ENCODE measurements around the gene ANKDD1A. TPM values are rescaled to one million over a fixed set of nuclear protein-coding genes. Genes with fewer than 3 reads are reported as not detected.
A peak's percentile ranks its signal among the peaks of the same experiment; 100 is the strongest.

ANKDD1A gene
- total RNA-seq, 1 donor from 2014 or later: 6.0 TPM

GRCh38 chr15:64902863-64903262 lies 8.8 kb upstream of the ANKDD1A start:
- peaks cover 13% of the 10 kb centered on the region for H3K4me1 ChIP-seq
- DNase-seq: no peak
- no peak for ATAC-seq
- TF ChIP-seq CTCF (IDR thresholded peaks at IDR 0.05): no peak
- H3K27ac ChIP-seq: no peak overlapping the region
- no peaks in the 10 kb centered on the region for H3K36me3 ChIP-seq
- intact Hi-C loops (cut with DNase I): loop anchor here (10.0 kb wide), 1 partner anchor 48 kb away; no protein-coding TSS in a partner anchor
- H3K27me3 ChIP-seq: no peaks in the 10 kb centered on the region
- peaks cover 5% of the 10 kb centered on the region for H3K9me3 ChIP-seq
- H3K4me3 ChIP-seq: no peak overlapping the region

- DNase-seq: no peak
- TF ChIP-seq CTCF (IDR thresholded peaks at IDR 0.05): no peak
- H3K4me1 ChIP-seq: peaks cover 9% of the 10 kb centered on the region
- ATAC-seq: no peak
- intact Hi-C loops (cut with DNase I): loop anchor here (10.0 kb wide), 1 partner anchor 49 kb away; no protein-coding TSS in a partner anchor
- no peak overlapping the region for H3K27ac ChIP-seq
- H3K36me3 ChIP-seq: no peaks in the 10 kb centered on the region
- H3K4me3 ChIP-seq: no peak overlapping the region
- H3K9me3 ChIP-seq: peaks cover 5% of the 10 kb centered on the region
- no peaks in the 10 kb centered on the region for H3K27me3 ChIP-seq
Observed at GRCh38 chr15:64903326-64903950, 8.3 kb upstream of the ANKDD1A start.

DNA sequence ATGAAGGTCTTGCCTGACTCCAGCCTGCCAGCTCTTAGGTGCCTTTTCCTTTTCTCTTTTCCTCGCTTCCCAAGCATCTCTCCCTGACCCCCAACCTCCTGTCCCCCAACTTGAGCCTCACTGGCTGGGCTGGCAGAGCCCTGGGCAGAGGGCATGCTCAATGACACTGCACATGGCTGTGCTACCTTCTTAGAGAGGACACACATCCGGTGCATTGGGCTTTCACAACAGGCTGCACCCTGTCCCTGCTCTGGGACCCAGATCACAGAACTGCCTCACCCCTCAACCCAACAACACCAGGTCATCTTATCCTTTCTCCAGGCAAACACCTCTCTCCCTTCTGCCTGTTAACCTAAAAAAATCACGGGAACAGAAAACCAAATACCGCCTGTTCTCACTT lies 7.5 kb upstream of the ANKDD1A start:
- no peak overlapping the region for H3K4me3 ChIP-seq
- no peak for TF ChIP-seq CTCF (IDR thresholded peaks at IDR 0.05)
- DNase-seq (no peak), ATAC-seq (no peak)
- no peaks in the 10 kb centered on the region for H3K36me3 ChIP-seq
- no peaks in the 10 kb centered on the region for H3K27me3 ChIP-seq
- H3K4me1 ChIP-seq: peaks cover 6% of the 10 kb centered on the region
- peaks cover 5% of the 10 kb centered on the region for H3K9me3 ChIP-seq
- H3K27ac ChIP-seq: no peak overlapping the region
- intact Hi-C loops (cut with DNase I): loop anchor here (10.0 kb wide), 1 partner anchor 49 kb away; no protein-coding TSS in a partner anchor

DNA sequence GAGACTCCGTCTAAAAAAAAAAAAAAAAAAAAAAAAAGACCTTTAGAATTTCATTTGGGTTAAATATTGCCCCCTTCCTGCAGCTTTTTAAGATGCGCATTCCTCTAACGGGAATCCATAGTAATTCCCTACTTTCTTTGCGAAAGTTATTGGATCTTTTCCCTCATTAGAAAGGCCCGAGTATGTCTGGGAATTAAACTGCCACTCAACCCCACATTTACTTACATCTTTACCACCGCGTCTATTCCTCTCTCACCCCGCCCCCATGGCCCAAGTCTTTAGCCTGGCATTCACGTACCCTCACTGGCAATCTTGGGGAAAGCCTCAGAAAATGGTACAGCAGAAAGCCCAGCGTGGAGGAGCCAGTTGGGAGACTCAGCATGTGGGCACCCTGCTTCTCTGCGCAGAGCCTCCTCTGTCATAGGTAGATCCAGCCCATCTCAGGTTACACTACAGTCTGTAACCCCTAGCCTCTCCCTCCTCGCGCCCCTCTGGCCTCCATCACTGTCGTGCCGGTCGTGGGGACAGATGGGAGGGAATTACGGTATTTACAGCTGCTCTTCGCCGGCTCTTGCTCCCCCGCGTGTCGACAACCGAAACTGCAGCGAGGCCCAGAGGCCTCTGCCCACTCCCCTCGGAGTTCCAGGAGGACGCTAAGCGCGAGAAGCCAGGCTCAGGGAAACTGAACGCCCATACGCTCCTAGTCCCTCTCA lies 6.4 kb upstream of the ANKDD1A start:
- Histone ChIP-seq H3K9me3 (peaks cover 5% of the 10 kb centered on the region), H3K4me1 (peaks cover 6% of the 10 kb centered on the region), H3K27me3 (no peaks in the 10 kb centered on the region), H3K4me3 (peak overlapping the region; percentile 28), H3K36me3 (no peaks in the 10 kb centered on the region), H3K27ac (no peak overlapping the region)
- intact Hi-C loops (cut with DNase I): loop anchor here (5.0 to 10.0 kb wide), 2 partner anchors 50 to 173 kb away; no protein-coding TSS in a partner anchor
- peak; percentile 89 for DNase-seq
- peak; percentile 97 for ATAC-seq
- peak; percentile 91 for TF ChIP-seq CTCF (IDR thresholded peaks at IDR 0.05)

DNA sequence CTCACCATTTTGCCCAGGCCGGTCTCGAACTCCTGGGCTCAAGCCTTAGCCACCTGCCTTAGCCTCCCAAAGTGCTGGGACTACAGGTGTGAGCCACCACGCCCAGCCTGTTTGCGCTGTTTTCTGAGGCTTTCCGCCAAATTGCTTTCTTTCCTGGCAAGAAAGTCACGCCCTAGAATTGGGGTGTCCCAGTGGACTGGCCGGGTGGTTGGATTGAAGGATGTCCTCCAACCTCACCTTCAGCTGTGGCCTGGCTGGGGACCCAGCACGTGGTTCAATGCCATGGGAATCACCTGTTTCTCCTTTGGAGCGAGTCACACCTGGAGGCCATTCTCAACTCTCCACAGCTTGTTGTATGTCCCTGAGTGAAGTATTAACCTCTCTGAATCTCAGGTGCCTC lies 5.8 kb upstream of the ANKDD1A start:
- no peak for ATAC-seq
- Histone ChIP-seq H3K27me3 (no peaks in the 10 kb centered on the region), H3K4me3 (no peak overlapping the region), H3K9me3 (peaks cover 2% of the 10 kb centered on the region), H3K4me1 (peaks cover 6% of the 10 kb centered on the region), H3K27ac (no peak overlapping the region), H3K36me3 (no peaks in the 10 kb centered on the region)
- no peak for DNase-seq
- no peak for TF ChIP-seq CTCF (IDR thresholded peaks at IDR 0.05)
- intact Hi-C loops (cut with DNase I): loop anchor here (5.0 to 10.0 kb wide), 2 partner anchors 51 to 174 kb away; no protein-coding TSS in a partner anchor
